Panc1 (cell line): ENCODE results near the gene FABP1. TPM values are rescaled to one million over a fixed set of nuclear protein-coding genes. Genes with fewer than 3 reads are reported as not detected.

Source experiments
- ATAC-seq: fragments of 200-7000 bp; cut with Tn5 transposase; 2 replicates; pipeline ENCODE4 v1.9.1; 2020; ENCODE audit warnings: mild to moderate bottlenecking, moderate library complexity
- BruUV-seq: library from RNA; stranded (reverse); fragments of 400-500 nt; replicated peaks from 2 replicates; lab custom pipeline; 2021; lab: Mats Ljungman, UMichigan
- CTCF ChIA-PET: fragments of 300-600 bp; sonication (Branson Sonifier 250); formaldehyde crosslinking; loops from one replicate; lab custom pipeline; 2022; ENCODE audit warnings: antibody characterized with exemption; lab: Charles Lee
- POLR2A ChIA-PET: fragments of 300-600 bp; sonication (Branson Sonifier 250); formaldehyde crosslinking; loops from one replicate; lab custom pipeline; 2022; ENCODE audit warnings: antibody characterized with exemption; lab: Charles Lee
- DNase-seq: peaks from one replicate; pipeline ENCODE4 v3.0.0-alpha.2; 2010; ENCODE audit warnings: low read depth, low spot score
- H3K27ac ChIP-seq: 2 replicates; pipeline ENCODE4 v1.5.1; 2011; ENCODE audit warnings: mild to moderate bottlenecking, low read length, inconsistent platforms
- H3K27me3 ChIP-seq: fragments of 200-500 bp; sonication (Bioruptor generic); 2 replicates; pipeline ENCODE4 v1.6.0; 2014; ENCODE audit warnings: low read length, inconsistent platforms; ENCODE audit not compliant: control insufficient read depth, insufficient read depth
- H3K36me3 ChIP-seq: fragments of 200-500 bp; sonication (Bioruptor generic); 2 replicates; pipeline ENCODE4 v1.5.1; 2014; ENCODE audit warnings: inconsistent platforms, mild to moderate bottlenecking, low read length, moderate library complexity; ENCODE audit not compliant: control insufficient read depth, insufficient read depth
- H3K4me1 ChIP-seq: 2 replicates; pipeline ENCODE4 v1.5.1; 2011; ENCODE audit warnings: inconsistent platforms, mild to moderate bottlenecking, low read length, moderate library complexity; ENCODE audit not compliant: control insufficient read depth, insufficient read depth
- H3K4me3 ChIP-seq, 2 experiments: 2 replicates each; pipeline ENCODE4 v1.5.1; 2011 to 2012; ENCODE audit warnings: low read depth in 2 of 2, low read length in 2 of 2, mild to moderate bottlenecking in 2 of 2, inconsistent platforms in 1 of 2, moderate library complexity in 1 of 2
- H3K9me3 ChIP-seq: fragments of 200-500 bp; sonication (Bioruptor generic); 2 replicates; pipeline ENCODE4 v1.5.1; 2014; ENCODE audit warnings: low read depth, mild to moderate bottlenecking, inconsistent platforms, low read length, moderate library complexity; ENCODE audit not compliant: control insufficient read depth, insufficient read depth
- CTCF ChIP-seq: fragments of 450-650 bp; IDR thresholded peaks from 2 replicates; pipeline ENCODE4 v1.5.1; 2017; ENCODE audit warnings: mild to moderate bottlenecking
- POLR2AphosphoS5 ChIP-seq: IDR thresholded peaks from 2 replicates; pipeline ENCODE4 v1.6.1; 2012; ENCODE audit warnings: mild to moderate bottlenecking, low read depth, low read length, moderate library complexity
- REST ChIP-seq, 2 experiments: IDR thresholded peaks; 2 replicates each; pipeline ENCODE4 v1.6.1; 2011 to 2012; ENCODE audit warnings: low read depth in 2 of 2, control low read depth in 1 of 2, low read length in 1 of 2, mild to moderate bottlenecking in 1 of 2, moderate library complexity in 1 of 2; ENCODE audit not compliant: insufficient read depth in 1 of 2
- SIN3A ChIP-seq: IDR thresholded peaks from 2 replicates; pipeline ENCODE4 v1.6.1; 2012; ENCODE audit warnings: low read depth, mild to moderate bottlenecking, low read length, moderate library complexity, borderline replicate concordance; ENCODE audit not compliant: insufficient read depth
- TCF7L2 ChIP-seq: IDR thresholded peaks from 2 replicates; pipeline ENCODE4 v1.6.1; 2011; ENCODE audit warnings: mild to moderate bottlenecking, low read depth, low read length, inconsistent platforms
- in situ Hi-C: cut with HindIII; loops from 2 replicates; pipeline ENCODE4 v1.10.0; 2016; ENCODE audit warnings: low sequenced_read_pairs, low pct_unique_long_range_greater_than_20kb
- intact Hi-C: fragments of 100-400 bp; cut with micrococcal nuclease; formaldehyde crosslinking; loops from one replicate; pipeline ENCODE4 v1.10.0; 2022; ENCODE audit not compliant: unreplicated experiment
- total RNA-seq: library from RNA; stranded (reverse); gene quantifications from one replicate; pipeline ENCODE4 v1.2.1, GENCODE V29; 2021; ENCODE audit not compliant: unreplicated experiment

The FABP1 gene
- total RNA-seq, 1 experiment from 2014 or later, result 0.36 TPM

GRCh38 chr2:88078643-88079172, 49.2 kb downstream of the FABP1 start:
- ChIA-PET POLR2A (no interaction called here), CTCF (no interaction called here)
- BruUV-seq, result no TSS peak
- no peaks in the 10 kb centered on the region for H3K9me3 ChIP-seq
- DNase-seq (no peak), ATAC-seq (no peak)
- H3K27me3 ChIP-seq, result no peaks in the 10 kb centered on the region
- no peak overlapping the region for H3K4me3 ChIP-seq
- no peaks in the 10 kb centered on the region for H3K4me1 ChIP-seq
- intact Hi-C loops (loop anchor here (10.0 kb wide), 1 partner anchor 246 kb away; no protein-coding TSS in a partner anchor), in situ Hi-C loops (no loop called here)
- TF ChIP-seq TCF7L2, result no peak
- TF ChIP-seq REST (IDR thresholded peaks at IDR 0.05; ENCODE audit: insufficient read depth in 1 of 2, low read depth in 2 of 2, low read length in 1 of 2), result no peak
- no peak for TF ChIP-seq CTCF
- H3K27ac ChIP-seq, result no peak overlapping the region
- H3K36me3 ChIP-seq, result no peaks in the 10 kb centered on the region

GRCh38 chr2:88077080-88077479, 50.8 kb downstream of the FABP1 start:
- no TSS peak for BruUV-seq
- DNase-seq (no peak), ATAC-seq (no peak)
- Histone ChIP-seq H3K27ac (no peak overlapping the region), H3K4me3 (no peak overlapping the region), H3K27me3 (no peaks in the 10 kb centered on the region), H3K4me1 (no peaks in the 10 kb centered on the region), H3K36me3 (no peaks in the 10 kb centered on the region), H3K9me3 (no peaks in the 10 kb centered on the region)
- TF ChIP-seq TCF7L2, result no peak
- TF ChIP-seq CTCF, result no peak
- no peak for TF ChIP-seq SIN3A
- TF ChIP-seq POLR2AphosphoS5, result no peak
- TF ChIP-seq REST (IDR thresholded peaks at IDR 0.05; ENCODE audit: insufficient read depth in 1 of 2, low read depth in 2 of 2, low read length in 1 of 2), result no peak
- CTCF ChIA-PET, result interaction anchor here (0.7 kb wide), 1 partner anchor 46 kb away, joined by 8 read pairs; no protein-coding TSS in a partner anchor
- in situ Hi-C loops (no loop called here), intact Hi-C loops (loop anchor here (10.0 kb wide), 1 partner anchor 248 kb away; no protein-coding TSS in a partner anchor)
- POLR2A ChIA-PET, result interaction anchor here (0.7 kb wide), 1 partner anchor 61 kb away, joined by 9 read pairs; no protein-coding TSS in a partner anchor
